ENCODE data around the gene TNKS1BP1.
"Not testable (repeated sequence)": the region's sequence is repeated elsewhere in the genome, so short reads cannot be mapped to it uniquely, and the experiment has no call there.

Gene TNKS1BP1

DNA sequence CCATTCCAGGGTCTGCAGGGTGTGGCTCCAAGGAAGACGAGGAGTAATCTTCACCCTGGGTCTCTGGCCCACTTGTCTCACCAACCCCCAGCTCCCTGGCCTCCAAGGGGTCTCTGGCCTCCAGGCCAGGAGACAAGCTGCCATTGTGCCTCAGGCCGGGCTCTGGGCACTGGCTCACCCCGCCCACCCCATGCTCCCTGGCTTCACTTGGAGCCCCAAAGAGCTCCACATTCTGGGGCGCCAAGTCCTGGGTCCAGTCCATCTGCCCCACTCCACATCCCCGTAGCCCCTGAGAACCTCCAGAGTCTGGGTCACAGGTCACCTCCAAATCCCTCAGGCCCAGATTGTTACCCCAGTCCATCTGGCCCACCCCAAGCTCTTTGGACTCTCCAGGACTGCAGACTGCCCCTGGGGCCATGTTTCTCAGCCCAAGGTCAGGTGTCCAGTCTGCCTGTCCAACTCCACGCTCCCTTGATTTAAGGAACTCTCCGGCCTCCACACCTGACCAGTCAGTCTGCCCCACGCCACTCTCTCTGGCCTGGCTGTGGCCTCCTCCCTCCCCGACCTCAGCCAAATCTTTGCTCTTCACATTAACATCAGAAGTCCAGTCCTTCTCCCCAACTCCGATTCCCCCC is 16.2 kb downstream of the TNKS1BP1 start:
- no peak for DNase-seq

DNA sequence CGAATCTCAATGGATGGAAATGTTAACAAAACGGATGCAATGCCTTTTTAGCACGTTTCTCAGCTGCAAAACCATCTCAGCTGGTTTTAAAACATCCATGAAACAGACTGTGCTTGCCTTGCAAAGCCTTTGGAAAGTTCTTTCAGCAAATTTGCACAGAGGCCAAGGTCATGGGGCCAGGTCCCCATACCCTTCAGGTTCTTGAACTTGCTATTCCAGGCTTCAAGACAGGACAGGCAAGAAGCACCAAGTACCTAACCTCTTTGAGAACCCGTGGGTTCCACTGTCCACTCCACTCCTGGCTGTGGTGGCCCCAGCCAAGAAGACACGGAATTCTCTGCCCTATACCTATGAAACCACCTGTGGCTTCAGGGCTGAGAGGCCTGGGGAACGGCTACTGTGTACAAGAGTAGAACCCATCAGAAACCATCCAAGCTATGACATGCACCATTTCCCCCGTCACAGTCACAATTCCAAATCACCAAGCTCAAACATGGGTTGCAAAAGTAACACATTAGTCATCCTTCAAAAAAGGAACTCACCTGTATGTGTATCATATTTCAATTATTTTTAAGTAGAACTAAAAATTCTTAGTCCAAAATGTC is 17.0 kb downstream of the TNKS1BP1 start:
- no peak for DNase-seq

DNA sequence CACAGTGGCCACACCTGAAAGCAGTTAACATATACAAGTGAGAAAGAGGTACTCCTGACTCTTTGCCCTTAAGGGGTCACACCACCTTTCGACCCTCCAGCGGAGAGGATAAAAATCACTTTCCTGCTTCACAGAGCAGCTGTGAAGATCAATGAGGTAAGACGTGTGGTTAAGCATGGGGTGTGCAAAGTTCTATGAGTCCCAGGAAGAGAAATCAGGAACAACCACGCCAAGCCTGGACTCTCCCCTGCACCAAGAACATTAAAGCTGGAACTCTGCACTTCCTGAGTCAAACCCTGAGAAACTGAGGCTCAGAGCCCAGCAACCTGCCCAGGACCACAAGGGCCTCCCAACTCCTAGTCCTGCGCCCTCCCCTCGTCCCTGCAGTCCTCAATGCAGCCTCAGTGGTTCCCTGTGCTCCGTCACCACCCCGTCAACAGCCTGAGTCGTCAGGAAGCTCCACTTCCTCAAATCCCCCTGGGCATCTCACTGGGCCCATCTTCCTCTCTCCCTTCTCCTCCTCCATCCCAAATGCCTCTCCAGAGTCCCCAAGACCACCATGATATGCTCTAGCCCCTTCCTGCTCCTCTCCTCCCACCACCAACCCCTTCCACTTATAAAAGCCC is 17.7 kb downstream of the TNKS1BP1 start:
- DNase-seq = no peak

DNA sequence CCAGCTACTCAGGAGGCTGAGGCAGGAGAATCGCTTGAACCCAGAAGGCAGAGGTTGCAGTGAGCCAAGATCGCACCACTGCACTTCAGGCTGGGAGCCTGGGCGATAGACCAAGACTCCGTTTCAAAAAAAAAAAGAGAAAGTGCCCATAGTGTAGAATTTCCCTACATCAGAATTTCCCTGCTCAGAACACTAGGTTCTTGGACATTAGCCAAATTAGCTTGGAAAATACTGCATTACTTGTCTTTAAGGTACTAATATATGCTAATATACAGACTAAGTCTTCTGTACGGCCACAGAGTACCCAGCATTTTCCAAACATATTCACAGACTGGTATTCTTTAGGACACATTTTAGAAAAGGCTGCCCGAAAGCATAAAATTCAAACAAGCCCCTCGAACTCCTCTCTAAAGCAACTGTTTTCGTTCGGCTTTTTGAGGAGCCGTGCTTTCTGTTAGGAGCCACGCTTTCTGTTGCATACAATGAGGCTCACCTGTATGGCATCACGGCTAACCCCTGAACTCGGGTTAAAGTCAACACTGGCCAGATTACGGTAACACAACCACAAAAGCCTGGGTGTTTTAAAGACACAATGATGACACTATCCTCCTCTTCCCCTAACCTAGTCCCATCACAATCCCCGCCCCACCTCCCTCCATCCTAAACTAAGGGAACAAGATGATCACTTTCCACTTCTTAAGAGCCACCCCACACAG is 18.4 kb downstream of the TNKS1BP1 start:
- no peak for DNase-seq

DNA sequence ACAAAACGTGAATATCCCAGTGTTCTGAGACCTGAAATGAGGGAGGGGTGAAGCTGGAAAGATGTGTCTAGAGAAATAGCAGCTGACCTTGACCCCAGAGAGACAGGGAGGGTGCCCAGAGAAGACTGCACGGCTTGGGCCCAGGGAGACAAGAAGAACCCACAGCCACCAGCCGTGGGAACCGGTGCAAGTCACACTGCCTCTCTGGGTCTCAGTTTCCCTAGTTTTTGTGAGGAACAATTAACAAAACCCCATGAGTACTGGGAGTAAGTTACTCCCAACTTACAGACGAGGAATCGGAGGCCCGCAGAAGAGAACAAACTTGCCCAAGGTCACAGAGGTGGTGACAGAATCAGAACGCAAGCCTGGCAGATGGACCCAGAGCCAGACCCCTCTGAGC is 19.2 kb downstream of the TNKS1BP1 start:
- DNase-seq = no peak

DNA sequence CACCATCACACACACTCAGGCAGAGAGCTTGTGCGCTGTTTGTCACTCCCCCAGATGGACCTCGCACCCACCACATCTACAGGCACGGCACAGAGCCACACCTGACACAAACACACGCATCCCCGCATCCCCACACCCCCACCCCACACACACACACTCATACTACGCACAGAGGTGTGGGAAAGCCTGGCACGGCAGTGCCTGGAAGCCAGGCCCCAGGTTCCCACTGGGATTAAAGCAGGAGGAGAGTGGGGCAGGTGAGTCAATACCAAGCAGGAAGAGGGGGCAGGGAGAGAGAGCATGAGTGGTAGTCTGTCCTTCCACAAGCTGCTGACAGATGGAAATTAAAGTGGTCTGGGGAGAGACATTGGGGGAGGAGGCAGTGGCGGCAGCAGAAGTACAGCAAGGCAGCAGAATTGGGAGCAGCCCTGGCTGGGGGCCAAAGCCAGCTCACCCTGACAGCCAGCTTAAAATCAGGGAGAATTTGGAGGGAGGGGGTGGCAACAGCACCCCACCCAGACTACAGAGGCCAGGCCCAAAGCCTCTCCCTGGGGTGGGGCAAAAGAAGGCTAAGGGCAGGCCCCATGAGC is 20.7 kb downstream of the TNKS1BP1 start:
- DNase-seq = peak; percentile 93

DNA sequence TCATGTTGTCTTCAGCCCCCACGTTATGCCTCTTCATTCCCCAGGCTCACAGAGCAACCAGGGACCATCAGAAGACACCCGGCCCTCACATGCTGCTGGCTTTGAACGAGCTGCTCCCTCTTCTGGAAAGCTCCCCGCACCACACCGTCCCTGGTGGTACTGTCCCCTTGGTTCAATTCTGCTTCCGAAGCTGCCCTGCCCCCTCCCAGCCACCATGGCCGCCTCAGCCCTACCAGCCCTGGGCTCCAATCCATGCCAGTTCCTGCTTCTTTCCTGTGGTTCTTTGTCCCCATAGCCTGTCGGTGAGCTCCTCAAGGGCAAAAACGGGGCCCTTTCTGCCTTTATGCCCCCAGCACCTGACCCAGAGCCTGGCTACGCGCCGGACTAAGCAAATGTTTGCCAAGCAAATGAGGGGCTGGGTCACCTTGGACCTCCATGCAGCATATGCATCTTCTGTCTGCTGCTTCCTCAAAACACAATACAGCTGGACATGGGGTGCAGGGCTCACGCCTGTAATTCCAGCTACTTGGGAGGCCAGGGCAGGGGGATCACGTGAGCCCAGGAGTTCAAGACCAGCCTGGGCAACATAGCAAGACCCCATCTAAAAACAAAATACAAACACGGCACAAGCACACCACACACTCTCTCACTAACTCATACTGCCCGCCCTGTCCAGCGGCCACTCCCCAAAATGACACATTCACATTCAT is 21.3 kb downstream of the TNKS1BP1 start:
- no peak for DNase-seq

DNA sequence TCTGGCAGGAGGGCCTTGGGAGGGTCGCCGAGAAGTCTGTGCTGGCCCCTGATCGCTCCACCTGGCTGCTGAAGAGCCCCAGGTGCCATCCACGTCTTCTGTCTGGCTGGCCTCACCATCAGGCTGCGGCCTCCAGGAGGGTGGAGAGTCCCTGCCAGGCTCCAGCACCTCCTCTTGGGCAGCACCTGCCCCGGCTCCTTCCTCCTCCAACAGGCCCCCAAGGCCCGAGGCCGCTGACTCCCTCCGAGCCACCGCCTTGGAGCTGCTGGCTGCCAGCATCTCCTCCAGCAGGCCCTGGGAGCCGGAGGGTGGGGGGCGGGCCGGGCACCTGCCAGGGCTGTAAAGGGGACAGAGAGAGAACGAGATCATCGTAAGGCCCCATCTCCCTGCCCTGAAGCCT is 22.3 kb downstream of the TNKS1BP1 start:
- DNase-seq = no peak

DNA sequence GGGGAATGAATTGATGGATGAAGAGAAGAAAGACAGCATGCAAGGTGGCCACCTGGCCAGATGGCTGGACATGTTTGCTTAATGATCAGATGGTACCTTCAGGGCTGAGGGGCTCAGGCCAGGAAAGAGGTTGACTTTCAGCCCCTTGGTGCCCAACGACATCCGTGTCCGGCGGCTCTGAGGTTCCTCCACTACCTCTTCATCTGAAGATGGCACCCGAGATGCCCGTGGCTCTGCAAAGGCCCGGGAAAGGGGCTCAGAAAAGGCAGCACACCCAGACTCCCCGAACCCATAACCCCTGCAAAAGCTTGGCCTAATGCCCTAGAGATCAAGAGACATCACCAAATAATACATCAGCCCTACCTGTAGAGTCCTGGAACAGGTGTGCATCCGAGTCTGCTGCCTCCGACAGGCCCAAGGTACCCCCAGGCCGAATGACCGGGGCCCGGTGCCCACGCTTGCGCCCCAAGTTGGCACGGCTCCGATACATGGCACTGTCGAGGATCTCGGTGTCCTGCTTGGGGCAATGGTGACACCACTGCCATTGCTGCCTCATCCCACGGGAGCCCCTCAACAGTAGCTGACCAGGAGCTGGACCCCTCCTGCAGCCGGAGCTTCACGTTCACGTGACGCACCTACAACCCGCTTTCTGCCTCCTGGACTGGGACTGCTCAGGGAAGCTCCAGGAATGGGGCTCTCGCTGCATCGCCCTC is 22.9 kb downstream of the TNKS1BP1 start:
- no peak for DNase-seq

DNA sequence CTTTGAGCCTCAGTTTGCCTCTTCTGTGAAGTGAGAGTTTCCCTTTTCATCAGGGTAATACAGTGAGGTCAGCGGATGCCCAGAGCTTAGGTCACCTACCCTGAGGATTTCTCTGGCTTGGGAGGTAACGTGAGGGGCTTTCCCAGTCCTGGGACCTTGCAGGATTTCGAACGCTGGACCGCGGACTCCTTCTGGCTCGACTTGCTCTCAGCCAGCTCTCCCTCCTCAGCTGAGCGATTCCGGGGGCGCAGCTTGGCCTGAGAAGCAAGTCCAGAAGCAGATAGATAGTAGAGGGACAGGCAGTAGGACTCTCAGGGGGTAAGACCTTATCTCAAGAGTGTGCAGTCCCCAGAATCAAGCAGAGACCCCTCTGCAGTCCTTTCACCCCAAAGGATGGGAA is 24.0 kb downstream of the TNKS1BP1 start:
- DNase-seq = no peak

DNA sequence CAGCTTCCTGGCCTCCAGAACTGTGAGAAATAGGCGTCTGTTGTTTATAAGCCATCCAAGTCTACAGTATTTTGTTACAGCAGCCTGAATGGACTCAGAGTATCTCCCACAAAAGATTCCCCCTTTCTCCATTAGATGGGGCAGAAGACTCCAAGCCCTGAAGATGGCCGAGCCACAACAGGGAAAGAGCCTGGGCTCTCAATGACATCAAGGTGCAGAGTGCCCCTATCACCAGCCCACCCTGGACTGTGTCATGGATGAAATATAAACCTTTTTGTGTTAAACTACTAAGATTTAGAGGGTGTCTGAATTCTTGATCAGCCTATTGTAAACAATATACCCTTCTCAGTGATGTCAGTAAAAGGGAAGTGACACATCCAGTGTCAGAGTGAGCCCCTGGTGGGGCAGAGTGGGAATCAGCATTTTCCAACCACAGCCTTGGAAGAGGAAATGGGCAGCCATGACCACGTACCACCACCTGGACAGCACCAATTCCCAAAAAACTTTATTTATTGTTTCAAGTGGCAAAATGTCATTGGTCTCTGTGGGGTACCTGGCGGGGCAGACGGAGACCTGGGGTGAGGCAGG is 25.5 kb downstream of the TNKS1BP1 start:
- DNase-seq = no peak

DNA sequence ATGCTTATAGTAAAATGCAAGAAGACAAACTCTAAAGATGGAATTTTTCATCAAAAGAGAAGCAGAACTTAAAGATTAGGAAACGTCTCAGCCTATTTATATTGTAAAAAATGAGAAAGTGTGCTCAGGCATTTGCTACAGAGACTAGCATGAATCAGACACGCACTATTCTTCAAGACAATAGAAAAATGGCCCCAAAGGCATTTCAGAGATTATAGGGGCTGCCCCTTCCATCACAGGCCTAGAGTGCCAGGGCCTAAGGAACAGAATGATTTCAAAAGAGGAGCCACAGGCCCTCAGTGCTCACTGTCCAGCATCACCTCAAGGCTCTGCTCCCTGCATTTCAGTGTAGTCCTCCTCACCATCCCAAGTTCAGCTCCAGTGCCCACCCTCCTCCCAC is 27.5 kb downstream of the TNKS1BP1 start:
- no peak for DNase-seq

DNA sequence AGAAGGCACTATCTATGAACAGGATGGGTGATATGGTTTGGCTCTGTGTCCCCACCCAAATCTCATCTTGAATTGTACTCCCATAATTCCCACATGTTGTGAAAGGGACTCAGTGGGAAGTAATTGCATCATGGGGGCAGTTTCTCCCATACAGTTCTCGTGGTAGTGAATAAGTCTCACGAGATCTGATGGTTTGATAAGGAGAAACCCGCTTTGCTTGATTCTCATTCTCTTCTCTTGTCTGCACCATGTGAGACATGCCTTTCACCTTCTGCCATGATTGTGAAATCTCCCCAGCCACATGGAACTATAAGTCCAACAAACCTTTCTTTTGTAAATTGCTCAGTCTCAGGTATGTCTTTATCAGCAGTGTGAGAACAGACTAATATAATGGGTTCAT is 28.5 kb downstream of the TNKS1BP1 start:
- DNase-seq = not testable (repeated sequence)

DNA sequence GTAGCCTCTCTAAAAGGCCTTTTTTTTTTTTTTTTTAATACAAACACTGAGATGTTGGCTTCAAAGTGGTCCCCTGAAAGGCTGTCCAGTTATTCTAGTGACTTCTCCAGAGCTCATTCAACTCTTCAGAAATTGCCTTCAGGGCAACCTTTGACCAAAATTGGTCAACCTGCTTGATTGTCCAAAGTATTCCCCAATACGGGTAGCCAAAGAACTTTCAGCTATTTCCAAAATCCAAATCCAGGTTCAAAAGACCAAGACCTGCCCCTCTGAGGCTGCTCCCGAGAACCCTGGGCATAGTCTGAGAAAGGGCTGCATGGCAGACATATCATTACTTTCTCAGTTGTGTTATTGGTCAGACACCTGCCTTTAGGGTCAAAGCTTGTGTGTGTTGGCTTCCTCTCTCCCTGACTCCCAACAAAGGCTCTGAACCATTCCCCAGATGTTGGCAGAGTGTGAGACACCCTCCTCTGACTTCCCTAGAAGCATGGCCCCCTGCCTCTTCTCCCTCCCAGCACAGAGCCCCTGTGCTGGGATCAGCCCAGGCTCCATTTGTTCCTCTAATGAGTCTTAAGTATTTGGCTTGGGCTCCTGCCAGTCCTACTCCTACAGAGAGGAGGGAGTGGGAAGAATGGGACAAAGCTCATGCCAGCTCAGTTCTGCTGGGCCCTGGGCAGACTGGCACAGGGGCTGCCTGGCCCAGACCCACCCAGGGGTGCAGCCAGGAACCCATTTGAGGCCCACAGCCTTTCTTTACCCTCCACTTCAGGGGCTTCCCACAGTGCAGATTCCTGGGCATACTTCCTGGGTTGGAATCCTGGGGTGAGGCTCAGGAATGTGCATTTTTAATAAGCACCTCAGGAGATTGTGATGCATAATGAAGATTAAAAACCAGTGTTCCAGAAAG is 30.3 kb downstream of the TNKS1BP1 start:
- DNase-seq = peak; percentile 40

DNA sequence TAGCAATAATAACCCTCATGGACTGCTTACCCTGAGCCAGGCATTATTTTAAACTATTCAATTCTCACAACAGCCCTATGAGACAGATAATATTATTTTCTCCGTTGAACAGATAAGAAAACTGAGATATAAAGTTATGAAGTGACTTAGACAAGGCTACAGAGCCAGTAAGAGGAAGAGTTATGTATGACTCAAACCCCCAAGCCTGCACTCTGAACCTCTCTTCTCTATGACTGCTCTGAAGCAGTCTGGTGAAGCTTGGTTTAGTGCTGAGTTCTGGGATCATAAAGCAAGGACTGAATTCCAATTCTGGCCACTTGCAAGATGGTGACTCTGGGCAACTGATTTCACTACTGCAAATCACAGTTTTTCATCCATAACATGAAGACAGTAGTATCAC is 34.5 kb downstream of the TNKS1BP1 start:
- no peak for DNase-seq

DNA sequence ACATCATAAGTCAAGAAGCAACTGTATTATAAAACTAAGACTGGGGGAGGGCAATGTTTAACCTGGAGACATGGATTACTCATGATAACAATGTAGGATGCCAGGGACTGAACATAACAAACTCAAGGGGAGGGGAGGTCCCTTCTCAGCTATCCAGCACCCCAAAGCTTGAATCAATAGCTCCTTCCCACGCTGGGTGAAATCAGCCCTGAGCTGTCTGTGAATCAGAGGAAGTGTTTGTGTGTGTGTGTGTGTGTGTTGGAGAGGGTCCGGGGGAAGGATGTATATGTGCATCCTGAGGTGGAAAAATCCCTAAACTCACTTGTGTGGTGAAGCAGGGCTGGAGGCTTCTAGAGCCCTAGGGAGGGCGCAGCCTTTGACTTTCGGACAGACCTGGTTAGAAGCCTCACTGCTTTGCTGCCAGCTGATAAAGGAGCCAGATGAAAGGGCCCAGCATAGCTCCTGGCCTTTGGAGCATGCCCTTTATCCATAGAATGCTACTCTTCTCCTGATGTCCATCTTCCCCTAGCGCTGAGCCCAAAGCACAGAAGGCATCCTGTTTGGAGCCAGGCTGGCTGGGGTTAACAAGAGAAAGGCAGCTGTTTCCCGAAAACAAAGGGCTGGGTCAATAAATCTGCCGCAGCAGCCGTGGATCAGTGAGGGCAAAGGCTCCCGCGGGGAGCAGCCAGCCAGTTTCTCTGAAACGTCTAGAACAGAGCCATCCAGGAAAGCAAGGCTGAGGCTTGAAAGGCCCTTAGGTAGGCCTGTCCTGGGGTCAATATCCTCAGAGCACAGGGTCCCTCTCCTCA is 35.8 kb downstream of the TNKS1BP1 start:
- peak; percentile 77 for DNase-seq

DNA sequence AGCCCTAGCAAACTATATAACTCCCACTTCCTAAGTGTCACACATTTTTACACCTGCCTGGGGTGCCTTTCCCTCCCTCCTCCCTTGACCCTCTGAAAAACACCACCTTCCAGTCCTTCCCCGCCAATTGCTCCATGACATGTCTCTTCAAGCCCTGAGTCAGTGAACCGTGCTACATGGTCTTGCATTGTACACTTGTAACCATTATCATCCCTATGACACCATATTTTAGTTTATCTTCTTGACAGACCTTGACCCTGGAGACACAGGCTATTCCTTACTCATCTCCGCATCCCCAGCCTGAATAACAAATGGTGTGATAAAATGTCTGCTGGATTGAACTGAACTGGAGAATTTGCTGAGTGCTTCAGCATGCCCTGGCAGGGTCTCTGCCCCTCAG is 36.9 kb downstream of the TNKS1BP1 start:
- DNase-seq = no peak

DNA sequence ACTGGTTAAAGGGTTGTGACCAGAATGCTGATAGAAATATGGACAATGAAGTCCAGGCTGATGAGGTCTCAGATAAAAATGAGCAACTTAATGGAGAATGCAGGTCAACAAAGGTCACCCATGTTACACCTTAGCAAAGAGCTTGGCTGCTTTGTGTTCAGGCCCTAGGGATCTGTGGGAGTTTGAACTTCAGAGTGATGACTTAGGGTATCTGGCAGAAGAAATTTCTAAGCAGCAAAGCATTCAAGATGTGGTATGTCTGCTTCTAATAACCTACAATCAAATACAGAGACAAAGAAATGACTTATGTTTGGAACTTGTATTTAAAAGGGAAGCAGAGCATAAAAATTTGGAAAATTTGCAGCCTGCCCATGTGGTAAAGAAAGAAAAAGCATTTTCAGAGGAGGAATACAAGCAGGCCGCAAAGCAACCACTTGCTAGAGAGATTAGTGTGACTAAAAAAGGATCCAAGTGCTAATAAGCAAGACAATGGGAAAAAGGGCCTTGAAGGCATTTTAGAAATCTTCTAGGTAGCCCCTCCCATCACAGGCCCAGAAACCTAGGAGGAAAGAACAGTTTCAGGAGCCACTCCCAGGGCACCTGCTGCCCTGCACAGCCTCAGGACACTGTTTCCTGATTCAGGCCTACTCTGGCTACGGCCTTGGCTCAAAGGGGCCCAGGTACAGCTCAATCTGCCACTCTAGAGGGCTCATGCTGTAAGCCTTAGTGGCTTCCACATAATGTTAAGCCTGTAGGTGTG is 41.3 kb downstream of the TNKS1BP1 start:
- no peak for DNase-seq

DNA sequence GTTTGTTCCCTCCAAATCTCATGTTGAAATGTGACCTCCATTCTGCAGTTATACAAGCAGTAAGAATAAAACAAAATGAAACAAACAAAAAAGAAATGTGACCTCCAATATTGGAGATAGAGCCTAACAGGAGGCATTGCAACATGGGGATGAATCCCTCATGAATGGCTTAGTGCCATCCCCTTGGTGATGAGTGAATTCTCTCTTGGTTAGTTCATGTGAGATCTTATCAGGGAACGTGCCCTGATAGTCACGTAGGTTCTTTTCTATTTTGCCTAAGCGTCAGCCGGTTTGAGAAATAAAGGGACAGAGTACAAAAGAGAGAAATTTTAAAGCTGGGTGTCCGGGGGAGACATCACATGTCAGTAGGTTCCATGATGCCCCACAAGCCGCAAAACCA is 43.2 kb downstream of the TNKS1BP1 start:
- DNase-seq = not testable (repeated sequence)

Data from DMS153 (cell line).